OCI-M1 (cell line): Measurements from ENCODE around the gene TRIM62.

Experiments used
- DNase-seq: peaks from one replicate; lab custom pipeline; 2025; lab: John Stamatoyannopoulos, UW

The TRIM62 gene

GRCh38 chr1:33181921-33182341 is at the start of gene TRIM62:
TRIM62 (minus strand) TSS chr1:33182043; CDS start chr1:33181432, 611 bp downstream.
- peak; percentile 87 for DNase-seq

GRCh38 chr1:33231166-33231565 is 49.3 kb upstream of the TRIM62 start:
- no peak for DNase-seq

GRCh38 chr1:33228935-33229487 is 47.2 kb upstream of the TRIM62 start:
- DNase-seq = no peak

GRCh38 chr1:33225586-33225985 is 43.7 kb upstream of the TRIM62 start:
- no peak for DNase-seq

- no peak for DNase-seq
These were observed 42.4 kb upstream of the TRIM62 start for GRCh38 chr1:33224166-33224707.

- DNase-seq = no peak
These were observed 40.5 kb upstream of the TRIM62 start for GRCh38 chr1:33222381-33222780.

- DNase-seq = no peak
These were observed 39.5 kb upstream of the TRIM62 start for GRCh38 chr1:33221385-33221758.

- DNase-seq = no peak
These were observed 39.0 kb upstream of the TRIM62 start for GRCh38 chr1:33220676-33221384.

- DNase-seq = no peak
These were observed 38.2 kb upstream of the TRIM62 start for GRCh38 chr1:33219886-33220661.

GRCh38 chr1:33211972-33212371 is 30.1 kb upstream of the TRIM62 start:
- DNase-seq = no peak

GRCh38 chr1:33206340-33206739 is 24.5 kb upstream of the TRIM62 start:
- DNase-seq = no peak

GRCh38 chr1:33195556-33195955 is 13.7 kb upstream of the TRIM62 start:
- DNase-seq = no peak

- no peak for DNase-seq
These were observed 10.0 kb upstream of the TRIM62 start for GRCh38 chr1:33191731-33192275.

GRCh38 chr1:33190701-33191100 is 8.9 kb upstream of the TRIM62 start:
- no peak for DNase-seq

- peak; percentile 10 for DNase-seq
These were observed 6.9 kb upstream of the TRIM62 start for GRCh38 chr1:33188572-33189275.

- no peak for DNase-seq
These were observed 5.1 kb upstream of the TRIM62 start for GRCh38 chr1:33186936-33187335.

GRCh38 chr1:33185541-33185940 is 3.7 kb upstream of the TRIM62 start:
- DNase-seq = no peak

GRCh38 chr1:33183306-33183705 is 1.5 kb upstream of the TRIM62 start:
- no peak for DNase-seq

- no peak for DNase-seq
These were observed 1.1 kb upstream of the TRIM62 start for GRCh38 chr1:33182896-33183295.

GRCh38 chr1:33182401-33182841 is 578 bp upstream of the TRIM62 start:
- DNase-seq = peak; percentile 49

- peak; percentile 69 for DNase-seq
These were observed 642 bp downstream of the TRIM62 start for GRCh38 chr1:33180911-33181890.
